Measurements from ENCODE around the gene ADAM12. TPM values are rescaled to one million over a fixed set of nuclear protein-coding genes. Genes with fewer than 3 reads are reported as not detected.

Gene ADAM12
- total and polyA plus RNA-seq, 8 donors, result 0.03 to 3.7 (median 0.15) TPM

DNA sequence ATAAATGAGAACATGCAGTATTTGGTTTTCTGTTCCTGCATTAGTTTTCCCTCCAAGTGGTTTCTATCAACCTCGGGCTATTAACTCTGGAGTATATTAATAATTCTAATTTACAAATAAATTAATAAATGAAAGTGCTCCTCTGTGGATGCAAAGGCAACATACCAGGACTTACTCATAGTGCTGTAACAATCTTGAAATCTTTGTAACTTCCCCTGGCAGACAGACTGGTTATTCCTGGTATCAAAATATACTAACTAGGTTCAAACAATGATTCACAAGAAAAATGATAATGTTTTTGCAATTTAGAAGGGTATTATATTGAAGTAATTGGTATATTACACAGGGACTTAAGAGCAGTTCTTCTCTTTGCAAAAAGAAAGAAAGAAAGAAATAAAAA, 314.7 kb downstream of the ADAM12 start:
- no peak for DNase-seq
- H3K4me1 ChIP-seq, result no peaks in the 10 kb centered on the region
- no peaks in the 10 kb centered on the region for H3K9me3 ChIP-seq
- no peak overlapping the region for H3K27ac ChIP-seq
- TF ChIP-seq, protein P1, sequence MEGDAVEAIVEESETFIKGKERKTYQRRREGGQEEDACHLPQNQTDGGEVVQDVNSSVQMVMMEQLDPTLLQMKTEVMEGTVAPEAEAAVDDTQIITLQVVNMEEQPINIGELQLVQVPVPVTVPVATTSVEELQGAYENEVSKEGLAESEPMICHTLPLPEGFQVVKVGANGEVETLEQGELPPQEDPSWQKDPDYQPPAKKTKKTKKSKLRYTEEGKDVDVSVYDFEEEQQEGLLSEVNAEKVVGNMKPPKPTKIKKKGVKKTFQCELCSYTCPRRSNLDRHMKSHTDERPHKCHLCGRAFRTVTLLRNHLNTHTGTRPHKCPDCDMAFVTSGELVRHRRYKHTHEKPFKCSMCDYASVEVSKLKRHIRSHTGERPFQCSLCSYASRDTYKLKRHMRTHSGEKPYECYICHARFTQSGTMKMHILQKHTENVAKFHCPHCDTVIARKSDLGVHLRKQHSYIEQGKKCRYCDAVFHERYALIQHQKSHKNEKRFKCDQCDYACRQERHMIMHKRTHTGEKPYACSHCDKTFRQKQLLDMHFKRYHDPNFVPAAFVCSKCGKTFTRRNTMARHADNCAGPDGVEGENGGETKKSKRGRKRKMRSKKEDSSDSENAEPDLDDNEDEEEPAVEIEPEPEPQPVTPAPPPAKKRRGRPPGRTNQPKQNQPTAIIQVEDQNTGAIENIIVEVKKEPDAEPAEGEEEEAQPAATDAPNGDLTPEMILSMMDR (IDR thresholded peaks at IDR 0.05), result no peak
- WGBS, 2 donors, result 26 to 47% methylated on average over 1 of the region's 1 CpG
- no peak for FAIRE-seq
- H3K4me3 ChIP-seq, result no peak overlapping the region
- H3K27me3 ChIP-seq, result no peaks in the 10 kb centered on the region
- ATAC-seq, result no peak
- no peaks in the 10 kb centered on the region for H3K36me3 ChIP-seq
- intact Hi-C loops (cut with DNase I), result no loop called here

DNA sequence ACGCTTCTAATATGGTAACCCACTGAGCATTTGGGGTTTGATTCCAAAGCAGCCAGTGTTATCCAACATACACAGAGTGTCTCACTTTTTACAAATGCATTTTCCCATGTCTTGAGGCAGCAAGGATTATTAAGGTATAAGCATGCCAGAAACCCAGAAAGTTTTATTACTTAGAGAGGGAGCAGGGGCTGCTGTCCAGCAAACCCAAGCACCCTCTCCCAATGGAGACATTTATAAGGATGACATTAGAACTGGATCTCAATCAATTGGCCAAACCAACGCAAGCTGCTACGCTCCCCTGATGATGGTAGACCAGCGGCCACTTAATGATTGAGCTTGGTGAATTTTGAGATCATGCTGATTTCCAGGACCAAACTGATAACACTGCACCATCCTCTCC, 315.7 kb downstream of the ADAM12 start:
- FAIRE-seq (no peak), ATAC-seq (no peak), DNase-seq (no peak)
- TF ChIP-seq, protein P1 (IDR thresholded peaks at IDR 0.05), result no peak
- H3K4me1 ChIP-seq, result no peaks in the 10 kb centered on the region
- no peaks in the 10 kb centered on the region for H3K27me3 ChIP-seq
- no peak overlapping the region for H3K4me3 ChIP-seq
- H3K36me3 ChIP-seq, result no peaks in the 10 kb centered on the region
- intact Hi-C loops (cut with DNase I), result no loop called here
- no peak overlapping the region for H3K27ac ChIP-seq
- 81 to 89% methylated on average over 4 of the region's 4 CpGs for WGBS, 2 donors
- no peaks in the 10 kb centered on the region for H3K9me3 ChIP-seq

DNA sequence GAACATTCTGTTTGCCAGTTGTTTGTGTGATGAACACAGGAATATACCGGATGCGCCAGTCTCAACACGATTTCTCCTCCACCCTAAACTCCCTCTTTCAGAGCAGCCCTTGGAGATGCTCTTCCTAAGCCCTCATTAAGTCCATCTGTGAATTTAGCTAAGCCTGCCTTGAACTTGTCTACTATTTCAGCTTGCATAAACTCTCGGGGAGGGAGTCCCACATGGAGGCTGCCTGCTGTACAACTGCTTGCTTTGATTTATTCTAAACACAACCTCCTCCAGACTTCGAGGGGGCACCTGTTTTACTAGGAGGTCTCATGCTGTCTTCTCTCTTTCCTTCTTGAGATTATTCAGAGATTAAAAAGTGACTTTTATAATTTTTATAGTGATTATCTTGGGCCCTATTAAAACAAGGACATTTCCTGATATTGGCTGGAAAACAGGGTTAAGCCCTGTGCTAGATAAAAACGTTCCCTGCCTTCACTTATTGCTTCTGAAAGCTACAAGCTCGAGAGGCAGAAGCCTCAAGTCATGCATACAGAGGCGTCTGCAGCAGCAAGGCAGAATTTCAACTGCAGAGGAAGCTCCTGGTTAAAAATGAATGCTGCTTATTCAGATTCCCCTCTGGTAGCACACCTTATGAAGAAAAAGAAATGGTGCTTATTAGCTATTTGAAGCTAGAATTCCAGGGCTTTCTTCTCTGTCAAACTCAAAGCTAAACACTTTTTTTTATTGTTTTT, 317.6 kb downstream of the ADAM12 start:
- FAIRE-seq (no peak), ATAC-seq (no peak), DNase-seq (no peak)
- no peak overlapping the region for H3K27ac ChIP-seq
- H3K27me3 ChIP-seq, result no peaks in the 10 kb centered on the region
- intact Hi-C loops (cut with DNase I), result no loop called here
- H3K4me1 ChIP-seq, result no peaks in the 10 kb centered on the region
- H3K9me3 ChIP-seq, result no peaks in the 10 kb centered on the region
- H3K36me3 ChIP-seq, result no peaks in the 10 kb centered on the region
- H3K4me3 ChIP-seq, result no peak overlapping the region
- TF ChIP-seq, protein P1 (IDR thresholded peaks at IDR 0.05), result no peak
- WGBS, 2 donors, result 58 to 66% methylated on average over 8 of the region's 8 CpGs

DNA sequence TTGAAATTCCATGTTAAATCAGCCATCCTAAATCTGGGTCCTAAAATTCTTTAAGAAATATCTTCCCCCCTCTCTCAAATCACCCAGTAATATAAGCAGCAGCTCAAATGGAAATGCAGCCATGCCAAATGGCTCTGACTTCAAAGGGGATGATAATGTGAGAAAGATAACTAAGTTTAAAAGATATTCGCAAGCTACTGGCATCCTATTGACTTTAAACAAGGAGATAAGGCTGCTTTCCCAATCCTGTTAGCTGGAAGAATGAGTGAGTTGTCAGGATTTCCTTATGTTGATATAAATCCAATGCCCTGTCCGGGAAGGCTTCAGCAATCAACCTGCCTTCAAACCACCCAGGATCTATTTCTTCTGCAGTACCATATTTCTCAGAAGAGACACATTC, 320.0 kb downstream of the ADAM12 start:
- intact Hi-C loops (cut with DNase I), result no loop called here
- Histone ChIP-seq H3K4me1 (no peaks in the 10 kb centered on the region), H3K27me3 (no peaks in the 10 kb centered on the region), H3K27ac (no peak overlapping the region), H3K9me3 (no peaks in the 10 kb centered on the region), H3K36me3 (no peaks in the 10 kb centered on the region), H3K4me3 (no peak overlapping the region)
- TF ChIP-seq, protein P1 (IDR thresholded peaks at IDR 0.05), result no peak
- FAIRE-seq (no peak), ATAC-seq (no peak), DNase-seq (no peak)
- WGBS, 2 donors, result 43 to 45% methylated on average over 2 of the region's 2 CpGs

DNA sequence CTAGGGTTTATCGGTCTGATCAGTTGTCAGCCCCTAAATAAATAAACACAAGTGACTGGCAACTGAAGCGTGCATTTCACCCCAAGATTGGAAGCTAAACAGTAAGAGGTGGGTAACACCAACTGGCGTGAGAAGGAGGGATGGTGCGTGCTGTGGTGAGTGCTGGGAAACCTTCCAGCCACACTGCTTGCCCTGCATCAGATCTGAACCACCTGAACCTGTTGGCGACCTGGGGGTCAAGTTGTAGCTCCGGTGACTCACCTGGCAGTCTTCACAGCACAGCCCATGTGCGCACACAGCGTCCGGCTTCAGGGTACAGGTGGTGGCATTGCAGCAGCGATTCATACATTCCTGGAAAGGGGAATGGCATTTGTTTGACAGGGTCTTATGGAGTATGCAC, 321.8 kb downstream of the ADAM12 start:
- DNase-seq, result no peak
- intact Hi-C loops (cut with DNase I), result no loop called here
- Histone ChIP-seq H3K4me3 (no peak overlapping the region), H3K27ac (no peak overlapping the region), H3K36me3 (no peaks in the 10 kb centered on the region), H3K9me3 (no peaks in the 10 kb centered on the region), H3K4me1 (peaks cover 0 to 6% (median 0%) of the 10 kb centered on the region in 3 donors), H3K27me3 (no peaks in the 10 kb centered on the region)
- TF ChIP-seq, protein P1 (IDR thresholded peaks at IDR 0.05), result no peak
- WGBS, 2 donors, result 60 to 66% methylated on average over 10 of the region's 10 CpGs
- no peak for ATAC-seq
- FAIRE-seq, result no peak
